DOHH2 (cell line): ENCODE measurements around the gene MAP2K5.

Experiments used
- CTCF ChIP-seq: fragments of 200-600 bp; sonication (generic); IDR thresholded peaks from one replicate; pipeline ENCODE4 v1.5.1; 2014; ENCODE audit warnings: antibody characterized with exemption, mild to moderate bottlenecking, low read depth, low read length; ENCODE audit not compliant: poor library complexity, severe bottlenecking
- EZH2phosphoT487 ChIP-seq: fragments of 200-600 bp; sonication (generic); IDR thresholded peaks from 2 replicates; pipeline ENCODE4 v1.6.1; 2017; ENCODE audit warnings: borderline replicate concordance, mild to moderate bottlenecking, antibody characterized with exemption, low read length, moderate library complexity, mixed read lengths

- TF ChIP-seq CTCF, result no peak
- no peak for TF ChIP-seq EZH2phosphoT487
These were observed 241.7 kb downstream of the MAP2K5 start for GRCh38 chr15:67784090-67784781.
